ENCODE results near the gene VPS52. TPM values are rescaled to one million over a fixed set of nuclear protein-coding genes. Genes with fewer than 3 reads are reported as not detected.

Gene VPS52
- total and polyA plus RNA-seq, 9 of the 15 experiments (the other 6 are each of a cell fraction or from before 2014, with no cell fraction given) = 24.4 to 103 (median 40.2) TPM

GRCh38 chr6:33318426-33319073 is 46.9 kb upstream of the VPS52 start (continued):
- TF ChIP-seq, protein P1, sequence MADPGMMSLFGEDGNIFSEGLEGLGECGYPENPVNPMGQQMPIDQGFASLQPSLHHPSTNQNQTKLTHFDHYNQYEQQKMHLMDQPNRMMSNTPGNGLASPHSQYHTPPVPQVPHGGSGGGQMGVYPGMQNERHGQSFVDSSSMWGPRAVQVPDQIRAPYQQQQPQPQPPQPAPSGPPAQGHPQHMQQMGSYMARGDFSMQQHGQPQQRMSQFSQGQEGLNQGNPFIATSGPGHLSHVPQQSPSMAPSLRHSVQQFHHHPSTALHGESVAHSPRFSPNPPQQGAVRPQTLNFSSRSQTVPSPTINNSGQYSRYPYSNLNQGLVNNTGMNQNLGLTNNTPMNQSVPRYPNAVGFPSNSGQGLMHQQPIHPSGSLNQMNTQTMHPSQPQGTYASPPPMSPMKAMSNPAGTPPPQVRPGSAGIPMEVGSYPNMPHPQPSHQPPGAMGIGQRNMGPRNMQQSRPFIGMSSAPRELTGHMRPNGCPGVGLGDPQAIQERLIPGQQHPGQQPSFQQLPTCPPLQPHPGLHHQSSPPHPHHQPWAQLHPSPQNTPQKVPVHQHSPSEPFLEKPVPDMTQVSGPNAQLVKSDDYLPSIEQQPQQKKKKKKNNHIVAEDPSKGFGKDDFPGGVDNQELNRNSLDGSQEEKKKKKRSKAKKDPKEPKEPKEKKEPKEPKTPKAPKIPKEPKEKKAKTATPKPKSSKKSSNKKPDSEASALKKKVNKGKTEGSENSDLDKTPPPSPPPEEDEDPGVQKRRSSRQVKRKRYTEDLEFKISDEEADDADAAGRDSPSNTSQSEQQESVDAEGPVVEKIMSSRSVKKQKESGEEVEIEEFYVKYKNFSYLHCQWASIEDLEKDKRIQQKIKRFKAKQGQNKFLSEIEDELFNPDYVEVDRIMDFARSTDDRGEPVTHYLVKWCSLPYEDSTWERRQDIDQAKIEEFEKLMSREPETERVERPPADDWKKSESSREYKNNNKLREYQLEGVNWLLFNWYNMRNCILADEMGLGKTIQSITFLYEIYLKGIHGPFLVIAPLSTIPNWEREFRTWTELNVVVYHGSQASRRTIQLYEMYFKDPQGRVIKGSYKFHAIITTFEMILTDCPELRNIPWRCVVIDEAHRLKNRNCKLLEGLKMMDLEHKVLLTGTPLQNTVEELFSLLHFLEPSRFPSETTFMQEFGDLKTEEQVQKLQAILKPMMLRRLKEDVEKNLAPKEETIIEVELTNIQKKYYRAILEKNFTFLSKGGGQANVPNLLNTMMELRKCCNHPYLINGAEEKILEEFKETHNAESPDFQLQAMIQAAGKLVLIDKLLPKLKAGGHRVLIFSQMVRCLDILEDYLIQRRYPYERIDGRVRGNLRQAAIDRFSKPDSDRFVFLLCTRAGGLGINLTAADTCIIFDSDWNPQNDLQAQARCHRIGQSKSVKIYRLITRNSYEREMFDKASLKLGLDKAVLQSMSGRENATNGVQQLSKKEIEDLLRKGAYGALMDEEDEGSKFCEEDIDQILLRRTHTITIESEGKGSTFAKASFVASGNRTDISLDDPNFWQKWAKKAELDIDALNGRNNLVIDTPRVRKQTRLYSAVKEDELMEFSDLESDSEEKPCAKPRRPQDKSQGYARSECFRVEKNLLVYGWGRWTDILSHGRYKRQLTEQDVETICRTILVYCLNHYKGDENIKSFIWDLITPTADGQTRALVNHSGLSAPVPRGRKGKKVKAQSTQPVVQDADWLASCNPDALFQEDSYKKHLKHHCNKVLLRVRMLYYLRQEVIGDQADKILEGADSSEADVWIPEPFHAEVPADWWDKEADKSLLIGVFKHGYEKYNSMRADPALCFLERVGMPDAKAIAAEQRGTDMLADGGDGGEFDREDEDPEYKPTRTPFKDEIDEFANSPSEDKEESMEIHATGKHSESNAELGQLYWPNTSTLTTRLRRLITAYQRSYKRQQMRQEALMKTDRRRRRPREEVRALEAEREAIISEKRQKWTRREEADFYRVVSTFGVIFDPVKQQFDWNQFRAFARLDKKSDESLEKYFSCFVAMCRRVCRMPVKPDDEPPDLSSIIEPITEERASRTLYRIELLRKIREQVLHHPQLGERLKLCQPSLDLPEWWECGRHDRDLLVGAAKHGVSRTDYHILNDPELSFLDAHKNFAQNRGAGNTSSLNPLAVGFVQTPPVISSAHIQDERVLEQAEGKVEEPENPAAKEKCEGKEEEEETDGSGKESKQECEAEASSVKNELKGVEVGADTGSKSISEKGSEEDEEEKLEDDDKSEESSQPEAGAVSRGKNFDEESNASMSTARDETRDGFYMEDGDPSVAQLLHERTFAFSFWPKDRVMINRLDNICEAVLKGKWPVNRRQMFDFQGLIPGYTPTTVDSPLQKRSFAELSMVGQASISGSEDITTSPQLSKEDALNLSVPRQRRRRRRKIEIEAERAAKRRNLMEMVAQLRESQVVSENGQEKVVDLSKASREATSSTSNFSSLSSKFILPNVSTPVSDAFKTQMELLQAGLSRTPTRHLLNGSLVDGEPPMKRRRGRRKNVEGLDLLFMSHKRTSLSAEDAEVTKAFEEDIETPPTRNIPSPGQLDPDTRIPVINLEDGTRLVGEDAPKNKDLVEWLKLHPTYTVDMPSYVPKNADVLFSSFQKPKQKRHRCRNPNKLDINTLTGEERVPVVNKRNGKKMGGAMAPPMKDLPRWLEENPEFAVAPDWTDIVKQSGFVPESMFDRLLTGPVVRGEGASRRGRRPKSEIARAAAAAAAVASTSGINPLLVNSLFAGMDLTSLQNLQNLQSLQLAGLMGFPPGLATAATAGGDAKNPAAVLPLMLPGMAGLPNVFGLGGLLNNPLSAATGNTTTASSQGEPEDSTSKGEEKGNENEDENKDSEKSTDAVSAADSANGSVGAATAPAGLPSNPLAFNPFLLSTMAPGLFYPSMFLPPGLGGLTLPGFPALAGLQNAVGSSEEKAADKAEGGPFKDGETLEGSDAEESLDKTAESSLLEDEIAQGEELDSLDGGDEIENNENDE (IDR thresholded peaks at IDR 0.05; ENCODE audit: low read depth, low read length) = no peak
- TF ChIP-seq, protein P2, sequence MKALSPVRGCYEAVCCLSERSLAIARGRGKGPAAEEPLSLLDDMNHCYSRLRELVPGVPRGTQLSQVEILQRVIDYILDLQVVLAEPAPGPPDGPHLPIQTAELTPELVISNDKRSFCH (CRISPR knock-in tag; IDR thresholded peaks at IDR 0.05) = no peak
- TF ChIP-seq, protein P2 (tag; IDR thresholded peaks at IDR 0.05) = no peak
- TF ChIP-seq MIER1 (IDR thresholded peaks at IDR 0.05; ENCODE audit: low read depth) = 0 out of 2 replicates have a peak, but pooled peaks have one; percentile 56
- no peak for TF ChIP-seq PYGO2 (tag; IDR thresholded peaks at IDR 0.05)
- 0 out of 4 replicates have a peak, but pooled peaks have one; percentile 2 to 15 for TF ChIP-seq ARNT (IDR thresholded peaks at IDR 0.05)
